Measurements from ENCODE around the gene OTUD6A. TPM values are rescaled to one million over a fixed set of nuclear protein-coding genes. Genes with fewer than 3 reads are reported as not detected.

Gene OTUD6A
- total RNA-seq: not detected

GRCh38 chrX:70062076-70062475, at the start of gene OTUD6A:
TSS of gene OTUD6A (plus strand) at chrX:70062457. CDS start at chrX:70062525, 68 bp downstream.
- DNase-seq: no peak

GRCh38 chrX:70012756-70013155, 49.5 kb upstream of the OTUD6A start:
- DNase-seq: no peak

GRCh38 chrX:70013466-70014381, 48.5 kb upstream of the OTUD6A start:
- DNase-seq: peak; percentile 77

GRCh38 chrX:70016513-70016912, 45.7 kb upstream of the OTUD6A start:
- DNase-seq: no peak

DNA sequence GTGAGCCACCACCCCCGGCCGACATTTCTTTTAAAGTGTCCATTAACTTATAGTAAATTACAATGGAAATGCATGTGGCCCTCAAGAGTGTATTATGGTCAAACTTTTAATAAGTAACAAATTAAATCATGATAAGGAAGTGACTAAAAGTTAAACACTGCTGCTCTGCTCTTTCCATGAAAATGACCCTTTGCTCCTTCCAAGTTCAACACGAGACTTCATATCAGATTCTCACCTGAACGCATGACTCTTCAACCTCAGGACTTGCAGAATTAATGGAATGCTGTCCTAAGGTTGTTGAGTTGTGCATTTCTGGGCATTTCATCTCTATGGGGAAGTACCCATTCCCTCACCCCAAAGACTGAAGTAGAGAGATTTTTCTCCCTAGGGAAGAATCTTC, 39.6 kb upstream of the OTUD6A start:
- DNase-seq: no peak

DNA sequence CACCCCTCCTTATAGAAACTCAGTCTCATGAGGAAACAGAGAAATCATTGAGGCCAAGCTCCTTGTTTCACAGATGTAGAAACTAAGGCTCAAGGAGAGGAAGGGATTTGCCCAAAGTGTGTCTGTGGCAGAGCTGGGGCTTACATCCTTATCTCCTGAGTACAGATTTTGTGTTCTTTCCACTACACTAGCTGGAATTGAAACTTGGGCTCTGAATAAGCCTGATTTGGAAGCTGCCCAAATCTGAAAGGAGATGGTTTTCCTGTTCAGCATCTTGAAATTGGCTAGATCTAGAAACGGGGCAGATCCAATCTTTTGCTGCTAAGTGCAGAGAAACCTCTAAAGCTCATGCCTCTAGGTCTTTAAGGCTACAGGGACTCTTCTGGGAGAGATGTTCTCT, 36.8 kb upstream of the OTUD6A start:
- DNase-seq: peak; percentile 57

- DNase-seq: no peak
Measured at GRCh38 chrX:70026112-70026850, 36.0 kb upstream of the OTUD6A start.

GRCh38 chrX:70026851-70027200, 35.4 kb upstream of the OTUD6A start:
- DNase-seq: no peak

DNA sequence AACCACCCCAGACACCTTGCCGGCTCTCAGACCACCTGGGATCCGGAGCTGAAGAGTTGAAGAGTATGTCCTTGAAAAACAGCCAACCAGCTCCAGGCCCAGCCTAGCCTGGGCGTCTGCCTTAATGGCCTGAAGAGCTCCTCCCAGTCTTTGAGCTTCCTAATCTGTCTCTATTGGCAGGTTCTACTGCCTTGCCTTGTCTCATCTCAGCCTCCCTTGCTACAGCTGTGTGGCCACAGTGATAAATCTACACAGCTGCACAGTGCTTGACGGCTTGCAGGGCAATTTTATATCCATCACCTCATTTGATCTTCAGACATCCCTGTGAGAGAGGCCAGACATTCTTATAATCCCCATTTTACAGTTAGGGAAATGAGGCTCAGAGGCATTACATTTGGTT, 32.4 kb upstream of the OTUD6A start:
- peak; percentile 76 for DNase-seq

DNA sequence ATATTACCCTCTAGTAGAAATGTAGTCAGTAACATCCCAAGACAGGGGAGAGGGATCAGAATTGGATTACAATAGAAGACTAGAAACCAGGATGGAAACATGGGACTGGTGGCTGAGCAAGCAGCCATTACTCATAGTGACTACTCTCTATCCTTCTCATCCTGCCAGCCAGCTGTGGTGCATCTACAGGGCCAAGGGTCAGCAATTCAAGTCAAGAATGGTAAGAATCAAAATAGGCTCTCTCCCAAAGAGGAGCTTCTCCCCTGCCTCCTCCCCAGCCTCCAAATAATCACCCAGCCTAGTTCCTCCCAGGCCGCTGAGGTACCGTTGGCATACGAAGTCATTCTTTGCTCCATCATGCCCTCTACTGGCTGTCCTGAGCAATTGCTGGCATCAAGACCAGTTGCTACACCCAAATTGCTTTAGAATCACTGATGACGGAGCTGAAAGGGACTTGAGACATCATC, 31.9 kb upstream of the OTUD6A start:
- DNase-seq: peak; percentile 73

GRCh38 chrX:70032792-70033191, 29.5 kb upstream of the OTUD6A start:
- DNase-seq: peak; percentile 16

DNA sequence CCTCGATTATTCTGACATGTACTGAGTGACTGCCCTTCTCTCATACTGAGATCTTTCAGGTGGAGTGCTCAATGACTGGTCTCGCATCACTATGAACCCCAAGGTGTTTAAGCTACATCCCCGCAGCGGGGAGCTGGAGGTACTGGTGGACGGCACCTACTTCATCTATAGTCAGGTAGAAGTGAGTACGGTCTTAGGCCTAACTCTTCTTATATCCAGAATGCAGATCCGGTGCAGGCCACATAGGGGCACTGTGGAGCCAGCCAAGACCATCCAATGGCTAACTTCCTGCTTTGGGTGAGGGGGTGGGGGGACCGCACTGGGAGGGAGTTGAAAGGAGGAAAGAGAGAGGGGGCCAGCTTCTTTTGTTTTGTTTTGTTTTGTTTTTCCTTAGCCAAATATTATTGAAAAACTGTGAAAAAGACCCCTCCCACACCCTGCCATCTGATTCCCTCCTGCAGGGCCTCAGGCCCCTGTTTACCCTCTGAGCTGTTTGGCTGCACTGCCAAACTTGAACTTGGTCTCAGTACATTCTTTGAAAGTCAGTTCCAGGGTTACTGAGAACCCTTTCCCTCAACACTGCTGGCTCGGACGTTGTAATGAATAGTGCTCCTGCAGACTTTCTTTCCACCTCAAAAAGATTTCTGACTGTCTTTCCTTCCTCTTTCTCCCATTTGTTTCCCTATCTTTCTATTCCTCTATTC, 28.8 kb upstream of the OTUD6A start:
- no peak for DNase-seq

GRCh38 chrX:70034646-70035045, 27.6 kb upstream of the OTUD6A start:
- DNase-seq: no peak

DNA sequence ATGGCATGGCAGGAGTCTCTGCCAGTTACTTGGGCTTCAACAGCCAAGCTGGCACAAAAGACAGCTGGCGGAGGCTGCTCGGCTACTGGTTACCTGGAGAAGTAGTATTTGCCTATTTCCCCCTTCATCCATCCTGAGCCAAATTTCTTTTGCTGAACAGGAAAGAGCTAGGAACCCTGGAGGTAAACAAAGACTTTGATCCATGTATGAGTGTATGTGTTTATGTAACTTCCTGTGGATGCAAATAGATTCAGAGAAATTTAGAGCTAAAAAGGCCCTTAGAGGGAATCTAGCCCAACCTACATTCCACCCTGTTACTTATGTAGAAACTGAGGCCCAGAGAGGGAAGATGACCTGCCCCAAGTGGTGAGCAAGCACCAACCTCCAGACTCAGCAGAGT, 23.7 kb upstream of the OTUD6A start:
- no peak for DNase-seq

GRCh38 chrX:70038951-70039350, 23.3 kb upstream of the OTUD6A start:
- no peak for DNase-seq

GRCh38 chrX:70039758-70040157, 22.5 kb upstream of the OTUD6A start:
- no peak for DNase-seq

DNA sequence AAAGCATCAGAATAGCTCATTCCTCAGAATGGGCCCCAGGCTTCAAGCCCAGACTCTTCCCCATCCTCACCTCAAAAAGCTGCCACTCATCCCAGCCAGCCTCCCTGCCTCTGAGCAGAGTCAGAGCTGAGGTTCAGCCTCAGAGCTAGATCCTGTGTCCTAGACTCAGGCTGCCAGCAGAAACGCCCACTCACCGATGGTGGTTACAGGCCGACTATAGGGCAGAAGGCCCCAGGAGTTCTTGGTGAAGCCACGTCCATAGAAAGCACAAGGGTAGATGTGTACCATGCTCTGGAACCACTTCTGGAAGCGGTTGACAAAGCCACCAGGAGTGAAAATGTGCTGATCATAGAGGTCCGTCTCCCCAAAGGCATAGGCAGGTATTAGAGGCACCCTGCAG, 20.3 kb upstream of the OTUD6A start:
- DNase-seq: no peak

- DNase-seq: no peak
Measured at GRCh38 chrX:70042399-70043371, 19.6 kb upstream of the OTUD6A start.

DNA sequence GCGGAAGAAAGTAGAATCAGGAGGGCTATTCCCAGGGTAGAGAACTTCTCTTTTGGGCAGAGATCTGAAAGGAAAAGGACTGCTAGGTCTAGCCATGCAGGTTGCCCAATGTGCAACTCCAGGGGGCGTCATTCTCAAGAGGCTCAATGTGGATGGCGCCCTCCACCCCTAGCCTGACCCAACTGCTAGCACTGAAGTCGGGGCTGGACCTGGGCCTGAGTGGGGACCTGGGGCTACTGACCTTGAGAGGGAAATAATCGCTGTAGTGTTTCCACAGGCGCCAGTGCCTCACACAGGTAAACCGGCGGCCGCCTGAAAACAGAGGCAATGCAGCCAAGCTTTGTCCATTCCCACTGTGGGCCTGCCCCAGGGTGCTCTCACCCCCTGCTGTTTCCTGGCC, 18.6 kb upstream of the OTUD6A start:
- DNase-seq: no peak

DNA sequence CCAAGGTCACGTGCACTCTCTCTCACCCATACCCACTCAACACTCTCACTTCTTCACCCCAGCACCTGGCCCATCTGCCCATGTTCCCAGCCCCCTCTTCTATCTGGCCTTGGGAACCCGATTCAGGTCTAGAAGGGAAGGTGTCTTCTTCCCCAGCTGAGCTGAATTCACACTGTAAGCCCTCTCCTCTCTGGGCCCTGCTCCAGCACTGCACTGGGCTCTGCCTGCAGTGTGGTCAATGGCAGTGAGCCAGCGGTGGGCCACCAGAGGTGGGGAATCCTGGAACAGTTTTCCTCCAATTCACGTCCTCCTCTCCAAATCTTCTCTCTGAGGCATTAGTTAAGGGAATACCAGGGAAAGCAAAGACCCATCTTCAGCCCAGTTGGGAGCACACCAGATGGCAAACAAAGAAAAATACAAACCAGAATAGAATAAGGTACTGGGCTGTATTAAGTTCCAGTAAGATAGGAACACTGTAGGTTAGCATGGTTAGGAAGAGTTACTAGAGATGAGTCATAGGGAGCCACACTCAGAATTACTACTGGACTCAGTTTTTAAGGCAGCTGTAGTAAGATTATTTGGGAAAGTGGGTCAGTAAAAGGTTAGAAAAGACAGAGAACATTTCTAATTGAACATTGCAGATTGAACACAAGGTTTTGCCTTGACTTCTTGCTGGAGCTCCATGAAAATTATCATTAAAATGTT, 17.6 kb upstream of the OTUD6A start:
- no peak for DNase-seq

GRCh38 chrX:70046978-70047377, 15.3 kb upstream of the OTUD6A start:
- DNase-seq: no peak
